SH-SY5Y (cell line): ENCODE measurements around the gene CCT3.

Source experiments
- GATA2 ChIP-seq: IDR thresholded peaks from 2 replicates; pipeline ENCODE4 v1.6.1; 2011; ENCODE audit warnings: mild to moderate bottlenecking, low read depth, low read length
- GATA3 ChIP-seq: IDR thresholded peaks from 2 replicates; pipeline ENCODE4 v1.6.1; 2011; ENCODE audit warnings: low read depth, mild to moderate bottlenecking, low read length, moderate library complexity

GRCh38 chr1:156268336-156268735 is 69.8 kb downstream of the CCT3 start:
- TF ChIP-seq GATA3 (no peak), GATA2 (no peak)
